Natural killer cell (primary cell): ENCODE measurements around the gene CD8A. TPM values are rescaled to one million over a fixed set of nuclear protein-coding genes. Genes with fewer than 3 reads are reported as not detected.

Experiments used
- total RNA-seq, 4 donors: library from RNA; stranded (reverse); fragments of 120-200 nt in 1 of 4; gene quantifications; one replicate each; pipeline versions ENCODE4 v1.2.3 to v1.2.4, GENCODE V29; 2013 to 2022

CD8A gene
- total RNA-seq, 3 donors from 2014 or later (not counting 1 experiment from before 2014, with no cell fraction given) = 85.3 to 208 (median 162) TPM

Other genes starting within 250 kb of the CD8A start
- gene CHMP3, start 227.5 kb downstream of the CD8A start, total RNA-seq = 10 to 100 TPM; 47.4 to 50.3 (median 49.3) TPM
- gene RNF103, start 167.0 kb downstream of the CD8A start, total RNA-seq = 10 to 100 TPM; 52.9 to 74.2 (median 70.9) TPM
- 10 to 100 TPM; 35.3 to 63.3 (median 54.3) TPM for gene RMND5A, start 70.6 kb downstream of the CD8A start, total RNA-seq
- gene CD8B, start 71.0 kb upstream of the CD8A start, total RNA-seq = 10 to 100 TPM in 1 of 3 donors, 1 to 10 TPM in 2; 1.9 to 22.7 (median 6.0) TPM
- gene RGPD1, start 151.2 kb upstream of the CD8A start, total RNA-seq = under 1 TPM in 1 of 3 donors, not detected in 2; 0.20 TPM
- 1 to 10 TPM; 1.2 to 5.6 (median 1.4) TPM for gene PLGLB1, start 230.9 kb upstream of the CD8A start, total RNA-seq